HL-60/S4 treated with phorbol 12-myristate 13-acetate at 8.2 ng/mL for 4 days and 3 days (cell line): ENCODE measurements around the gene RAB34.
"Not testable (repeated sequence)": the region's sequence is repeated elsewhere in the genome, so short reads cannot be mapped to it uniquely, and the experiment has no call there.

ENCODE experiments used
- in situ Hi-C: fragments of 300-500 bp; cut with MboI; formaldehyde crosslinking; loops from 2 replicates; pipeline ENCODE4 v1.15.0; 2022; ENCODE audit warnings: low sequenced_read_pairs

RAB34 gene

GRCh38 chr17:28746611-28747050, 29.0 kb upstream of the RAB34 start:
- in situ Hi-C loops, result no loop called here

- in situ Hi-C loops, result no loop called here
Observed at GRCh38 chr17:28745786-28746411, 28.2 kb upstream of the RAB34 start.

- in situ Hi-C loops, result no loop called here
Observed at GRCh38 chr17:28744972-28745785, 27.5 kb upstream of the RAB34 start.

- in situ Hi-C loops, result no loop called here
Observed at GRCh38 chr17:28744104-28744971, 26.7 kb upstream of the RAB34 start.

GRCh38 chr17:28743243-28744103, 25.8 kb upstream of the RAB34 start, which contains the start of gene TRAF4:
TSS of gene TRAF4 (plus strand) at chr17:28744011. CDS start at chr17:28744113, 102 bp downstream.
- in situ Hi-C loops, result no loop called here

- in situ Hi-C loops, result no loop called here
Observed at GRCh38 chr17:28741358-28742349, 24.0 kb upstream of the RAB34 start.

- in situ Hi-C loops, result no loop called here
Observed at GRCh38 chr17:28740406-28741357, 23.0 kb upstream of the RAB34 start.

GRCh38 chr17:28738680-28739384, 21.2 kb upstream of the RAB34 start:
- in situ Hi-C loops, result no loop called here

- in situ Hi-C loops, result no loop called here
Observed at GRCh38 chr17:28737770-28738679, 20.4 kb upstream of the RAB34 start.

GRCh38 chr17:28737316-28737715, 19.6 kb upstream of the RAB34 start:
- in situ Hi-C loops, result no loop called here

- in situ Hi-C loops, result not testable (repeated sequence)
Observed at GRCh38 chr17:28735913-28736769, 18.5 kb upstream of the RAB34 start.

- in situ Hi-C loops, result no loop called here
Observed at GRCh38 chr17:28735242-28735722, 17.6 kb upstream of the RAB34 start.

- in situ Hi-C loops, result no loop called here
Observed at GRCh38 chr17:28734712-28735241, 17.1 kb upstream of the RAB34 start.

- in situ Hi-C loops, result no loop called here
Observed at GRCh38 chr17:28733346-28733745, 15.7 kb upstream of the RAB34 start.

- in situ Hi-C loops, result no loop called here
Observed at GRCh38 chr17:28729950-28730330, 12.3 kb upstream of the RAB34 start.
